HFF-Myc (cell line): Measurements from ENCODE around the gene WFDC6.

ENCODE experiments used
- DNase-seq: peaks from one replicate; pipeline ENCODE4 v3.0.0-alpha.2; 2011; ENCODE audit warnings: low read depth; ENCODE audit errors: extremely low read depth
- H3K4me3 ChIP-seq: replicated peaks from 2 replicates; pipeline ENCODE4 v1.5.1; 2011; ENCODE audit warnings: low read depth, mild to moderate bottlenecking, control low read depth, low read length
- CTCF ChIP-seq: IDR thresholded peaks from 2 replicates; pipeline ENCODE4 v1.5.1; 2012; ENCODE audit warnings: mild to moderate bottlenecking, low read depth, low read length, control low read depth; ENCODE audit errors: missing control alignments

WFDC6 gene

DNA sequence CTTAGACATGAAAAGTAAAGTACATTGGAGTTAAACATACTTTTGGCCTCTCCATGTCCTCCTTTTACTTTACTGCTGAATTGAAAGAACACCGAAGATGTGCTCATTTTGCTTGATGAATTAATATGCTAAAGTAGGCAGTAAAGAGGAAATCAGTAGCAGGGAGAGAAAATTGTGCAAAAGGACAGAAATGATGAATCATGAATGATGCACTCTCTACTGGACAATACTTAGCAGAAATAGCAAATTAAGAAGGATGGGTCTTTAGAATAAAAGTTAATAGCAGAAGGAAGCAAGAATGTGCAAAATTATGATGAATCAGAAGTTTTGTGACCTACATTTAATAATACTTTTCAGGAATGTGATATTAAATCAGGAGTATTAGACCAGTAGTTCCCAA is 15.5 kb downstream of the WFDC6 start:
- TF ChIP-seq CTCF: no peak
- no peak for DNase-seq
- H3K4me3 ChIP-seq: no peak overlapping the region

DNA sequence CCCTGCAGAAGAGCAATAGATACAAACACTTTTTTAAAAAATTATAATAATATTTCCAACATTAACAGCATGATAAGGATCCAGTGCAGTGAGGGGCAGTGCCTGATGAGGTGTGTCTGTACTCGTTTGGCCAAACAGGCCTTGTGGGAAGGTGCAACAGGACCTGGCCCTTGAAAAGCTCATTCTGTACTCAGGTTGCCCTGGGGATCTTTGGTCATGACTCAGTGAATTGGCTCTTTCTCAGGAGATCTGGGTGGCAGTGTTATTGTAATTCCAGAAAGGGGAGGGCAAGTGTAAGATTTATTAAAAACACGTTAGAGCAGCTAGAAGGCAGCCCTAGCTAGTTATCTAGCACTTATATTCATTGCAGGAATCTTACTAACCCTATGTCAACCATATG is 21.0 kb downstream of the WFDC6 start:
- no peak for DNase-seq

GRCh38 chr20:45515147-45515913 is 24.0 kb downstream of the WFDC6 start, which contains the start of gene SPINT3:
Gene SPINT3, minus strand, starts transcription at chr20:45515622. Its CDS starts 14 bp downstream, at chr20:45515608.
- no peak within 1 kb of the TSS for H3K4me3 ChIP-seq
- TF ChIP-seq CTCF: no peak
- DNase-seq: no peak

More for the DNA sequence above, 21.0 kb downstream of the WFDC6 start:
- TF ChIP-seq CTCF: no peak
- H3K4me3 ChIP-seq: no peak overlapping the region

DNA sequence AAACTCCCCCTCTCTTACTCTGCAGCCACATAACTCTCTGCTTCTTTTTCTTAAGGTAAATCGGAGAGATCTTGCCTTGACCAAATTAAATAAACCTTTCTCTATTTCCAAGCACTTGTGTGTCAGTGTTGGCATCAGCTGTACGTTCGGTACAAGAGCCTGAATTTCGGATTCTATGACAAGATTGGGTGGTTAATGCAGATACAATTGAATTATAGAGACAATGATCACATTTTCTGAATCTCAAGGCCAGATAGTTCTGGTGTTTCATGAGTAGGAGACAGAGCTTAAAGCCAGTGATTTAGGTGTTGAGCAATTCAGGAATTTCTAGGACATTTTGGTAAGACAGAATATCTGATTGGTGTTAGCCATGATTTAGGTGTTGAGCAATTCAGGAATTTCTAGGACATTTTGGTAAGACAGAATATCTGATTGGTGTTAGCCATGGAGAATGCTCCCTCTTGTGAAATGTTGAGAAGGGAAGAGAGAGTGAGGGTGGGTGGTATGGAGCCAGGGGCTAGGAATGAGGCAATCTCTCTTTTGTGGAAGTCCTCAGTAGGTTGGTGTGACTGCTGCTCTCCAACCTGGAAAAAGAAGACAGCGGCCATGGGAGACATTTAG is 28.9 kb downstream of the WFDC6 start:
- no peak for TF ChIP-seq CTCF
- H3K4me3 ChIP-seq: no peak overlapping the region
- no peak for DNase-seq

DNA sequence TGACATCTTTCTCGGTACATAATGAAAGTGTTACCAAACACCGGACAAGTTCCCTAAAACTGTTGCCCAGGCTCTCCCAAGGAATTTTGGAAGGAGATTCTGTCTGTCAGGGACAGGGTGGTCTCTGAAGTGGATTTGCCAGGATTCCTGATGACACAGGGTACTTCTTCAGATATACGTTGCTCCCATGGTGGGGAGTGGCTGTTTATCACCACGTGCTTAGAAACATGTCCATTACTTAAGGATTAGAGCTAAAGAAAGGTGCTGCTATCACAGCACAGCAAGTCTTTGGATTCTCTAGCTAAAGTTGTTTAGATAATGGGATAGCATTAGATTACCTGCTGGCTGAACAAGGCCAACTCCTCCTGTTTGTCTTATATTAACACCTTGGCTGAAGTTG is 30.2 kb downstream of the WFDC6 start:
- no peak for TF ChIP-seq CTCF
- H3K4me3 ChIP-seq: no peak overlapping the region
- no peak for DNase-seq

DNA sequence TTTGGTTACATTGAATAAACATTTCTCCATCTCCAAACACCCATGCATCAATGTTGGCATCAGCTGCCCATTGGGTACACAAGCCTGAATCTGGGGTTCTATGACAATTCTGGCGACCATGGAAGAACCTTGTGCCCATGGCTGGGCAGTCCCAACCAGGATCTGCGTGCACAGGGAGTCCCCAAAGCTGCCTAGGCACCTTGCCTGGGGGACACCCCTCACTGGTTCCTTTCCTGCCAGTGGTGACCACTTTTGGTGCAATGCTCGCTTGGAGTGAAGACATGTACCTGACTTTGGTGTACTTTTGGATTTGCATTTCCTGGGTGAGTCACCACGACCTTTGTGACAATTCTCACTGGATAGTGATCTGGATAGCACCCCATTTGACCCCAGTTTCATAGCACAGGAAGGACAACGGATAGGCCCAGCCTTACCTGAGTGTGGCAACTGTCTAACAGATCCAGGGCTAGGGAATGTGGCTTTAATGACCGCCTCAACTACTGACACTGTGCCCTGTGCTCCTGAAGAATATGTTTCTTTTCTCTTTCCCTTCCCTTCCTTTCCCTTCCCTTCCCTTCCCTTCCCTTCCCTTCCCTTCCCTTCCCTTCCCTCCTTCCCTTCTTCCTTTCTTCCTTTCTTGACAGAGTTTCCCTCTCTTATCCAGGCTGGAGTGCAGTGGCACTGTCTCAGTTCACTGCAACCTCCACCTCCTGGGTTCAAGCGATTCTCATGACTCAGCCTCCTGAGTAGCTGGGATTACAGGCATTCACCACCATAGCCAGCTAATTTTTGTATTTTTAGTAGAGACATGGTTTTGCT is 31.0 kb downstream of the WFDC6 start:
- no peak for TF ChIP-seq CTCF
- H3K4me3 ChIP-seq: no peak overlapping the region
- no peak for DNase-seq
